ENCODE results near the gene TLE4.

GRCh38 chr9:79756414-79756813 lies 184.6 kb downstream of the TLE4 start:
- TF ChIP-seq TFCP2L1 (CRISPR knock-in tag; IDR thresholded peaks at IDR 0.05), result no peak
- TF ChIP-seq CTCF (IDR thresholded peaks at IDR 0.05), result no peak
- TF ChIP-seq POLR2A (IDR thresholded peaks at IDR 0.05; ENCODE audit: low read length), result no peak
- no peak for TF ChIP-seq PBX3 (IDR thresholded peaks at IDR 0.05)
- no peak for TF ChIP-seq REST (IDR thresholded peaks at IDR 0.05)

Measured in A549 (cell line).